DOHH2 (cell line): Measurements from ENCODE around the gene CAMK2D.

Experiments
- CTCF ChIP-seq: fragments of 200-600 bp; sonication (generic); IDR thresholded peaks from one replicate; pipeline ENCODE4 v1.5.1; 2014; ENCODE audit warnings: antibody characterized with exemption, mild to moderate bottlenecking, low read depth, low read length; ENCODE audit not compliant: poor library complexity, severe bottlenecking
- EZH2phosphoT487 ChIP-seq: fragments of 200-600 bp; sonication (generic); IDR thresholded peaks from 2 replicates; pipeline ENCODE4 v1.6.1; 2017; ENCODE audit warnings: borderline replicate concordance, mild to moderate bottlenecking, antibody characterized with exemption, low read length, moderate library complexity, mixed read lengths

GRCh38 chr4:113550510-113550909 lies 211.0 kb downstream of the CAMK2D start:
- TF ChIP-seq CTCF = no peak
- TF ChIP-seq EZH2phosphoT487 = no peak
